ENCODE results near the gene ID2. TPM values are rescaled to one million over a fixed set of nuclear protein-coding genes. Genes with fewer than 3 reads are reported as not detected.

Gene ID2
- total and polyA plus RNA-seq, 10 of the 15 experiments (the other 5 are each of a cell fraction or from before 2014, with no cell fraction given), result 39.0 to 613 (median 73.6) TPM

- TF ChIP-seq RAD51 (IDR thresholded peaks at IDR 0.05), result peak; percentile 99
- no peak for TF ChIP-seq ATF3 (IDR thresholded peaks at IDR 0.05; ENCODE audit: borderline replicate concordance, extremely low read depth, low read depth, low read length)
- TF ChIP-seq SPI1 (IDR thresholded peaks at IDR 0.05; ENCODE audit: borderline replicate concordance, insufficient read depth, low read depth, low read length), result peak; percentile 60; the same call in 1 of the 2 replicates
- TF ChIP-seq IKZF1 (conservative IDR thresholded peaks at IDR 0.05), result peak; percentile 58
- TF ChIP-seq WRNIP1 (IDR thresholded peaks at IDR 0.05; ENCODE audit: borderline replicate concordance, low read depth, low read length), result no peak
- peak; percentile 63 for TF ChIP-seq DPF2 (IDR thresholded peaks at IDR 0.05)
- no peak for TF ChIP-seq RELA (IDR thresholded peaks at IDR 0.05; ENCODE audit: borderline replicate concordance, partially characterized antibody)
- no peak for TF ChIP-seq IRF5 (IDR thresholded peaks at IDR 0.05; ENCODE audit: borderline replicate concordance)
- peak; percentile 44; the same call in 1 of the 2 replicates for TF ChIP-seq NBN (IDR thresholded peaks at IDR 0.05)
- TF ChIP-seq GABPA (IDR thresholded peaks at IDR 0.05; ENCODE audit: low read depth), result no peak
- no peak for TF ChIP-seq SRF (IDR thresholded peaks at IDR 0.05; ENCODE audit: low read depth in 2 of 2, low read length in 2 of 2)
- no peak for TF ChIP-seq POLR2AphosphoS5 (IDR thresholded peaks at IDR 0.05; ENCODE audit: low read length)
- TF ChIP-seq CHD2 (IDR thresholded peaks at IDR 0.05; ENCODE audit: borderline replicate concordance, low read depth, low read length), result no peak
- TF ChIP-seq SMARCA5 (IDR thresholded peaks at IDR 0.05), result 0 out of 2 replicates have a peak, but pooled peaks have one; percentile 31
- no peak for TF ChIP-seq TCF12 (IDR thresholded peaks at IDR 0.05; ENCODE audit: low read depth, low read length)
- TF ChIP-seq ATF7 (IDR thresholded peaks at IDR 0.05; ENCODE audit: low read depth), result 0 out of 2 replicates have a peak, but pooled peaks have one; percentile 31
- no peak for TF ChIP-seq CREB1 (IDR thresholded peaks at IDR 0.05; ENCODE audit: low read depth)
- TF ChIP-seq SIX5 (IDR thresholded peaks at IDR 0.05; ENCODE audit: low read depth, low read length, severe bottlenecking), result no peak
- no peak for TF ChIP-seq CEBPB (IDR thresholded peaks at IDR 0.05; ENCODE audit: borderline replicate concordance in 1 of 2, low read depth in 2 of 2, low read length in 2 of 2)
- no peak for TF ChIP-seq ZSCAN29 (IDR thresholded peaks at IDR 0.05)
- no peak for TF ChIP-seq SUPT20H (IDR thresholded peaks at IDR 0.05; ENCODE audit: borderline replicate concordance, control insufficient read depth, low read depth, low read length)
- no peak for TF ChIP-seq REST (IDR thresholded peaks at IDR 0.05; ENCODE audit: low read depth, low read length)
- TF ChIP-seq BRCA1 (IDR thresholded peaks at IDR 0.05; ENCODE audit: low read depth, low read length), result no peak
- no peak for TF ChIP-seq EZH2 (IDR thresholded peaks at IDR 0.05; ENCODE audit: borderline replicate concordance, control insufficient read depth, low read depth, low read length)
Observed at GRCh38 chr2:8679827-8680731, 1.8 kb upstream of the ID2 start (continued).

All from GM12878 (cell line).